Kidney (tissue), 14 donors: Measurements from ENCODE around the gene PPP1R11. TPM values are rescaled to one million over a fixed set of nuclear protein-coding genes. Genes with fewer than 3 reads are reported as not detected.

Experiments used
- DNase-seq, 5 donors: peaks; one replicate each; pipeline ENCODE4 v3.0.0-alpha.2; 2013 to 2020
- FAIRE-seq: peaks from 2 replicates; lab custom pipeline; 2012; peaks lifted over from hg19 to GRCh38; lab: Jason Lieb, UNC
- H3K27ac ChIP-seq, 2 donors: one replicate each; pipeline ENCODE4 v1.7.0; 2013; ENCODE audit warnings: low read depth in 2 of 2, low read length in 2 of 2, inconsistent platforms in 1 of 2
- H3K27me3 ChIP-seq: one replicate; pipeline ENCODE4 v1.7.1; 2013; ENCODE audit warnings: low read length, inconsistent platforms; ENCODE audit not compliant: control insufficient read depth, insufficient read depth
- H3K36me3 ChIP-seq, 3 donors: one replicate each; pipeline versions ENCODE4 v1.7.0 to v1.7.1; 2013; ENCODE audit warnings: low read length in 3 of 3, control low read depth in 1 of 3, inconsistent platforms in 1 of 3; ENCODE audit not compliant: insufficient read depth in 3 of 3, control insufficient read depth in 2 of 3
- H3K4me1 ChIP-seq, 3 donors: one replicate each; pipeline versions ENCODE4 v1.7.0 to v1.7.1; 2013; ENCODE audit warnings: low read length in 3 of 3, inconsistent platforms in 1 of 3, low read depth in 1 of 3; ENCODE audit not compliant: control insufficient read depth in 2 of 3, insufficient read depth in 2 of 3
- H3K4me3 ChIP-seq, 3 donors: one replicate each; pipeline versions ENCODE4 v1.7.0 to v1.8.1; 2013; ENCODE audit warnings: low read length in 3 of 3, control low read depth in 1 of 3, inconsistent platforms in 1 of 3
- H3K9ac ChIP-seq, 3 donors: one replicate each; pipeline versions ENCODE4 v1.7.0 to v1.7.1; 2013; ENCODE audit warnings: low read length in 3 of 3, control low read depth in 1 of 3, inconsistent platforms in 1 of 3
- H3K9me3 ChIP-seq, 3 donors: one replicate each; pipeline versions ENCODE4 v1.7.0 to v1.7.1; 2013; ENCODE audit warnings: low read length in 3 of 3, control low read depth in 1 of 3, inconsistent platforms in 1 of 3; ENCODE audit not compliant: control insufficient read depth in 2 of 3, insufficient read depth in 1 of 3
- CTCF ChIP-seq: IDR thresholded peaks from 3 replicates; pipeline ENCODE4 v1.5.1; 2012; ENCODE audit warnings: mild to moderate bottlenecking, moderate library complexity, borderline replicate concordance; ENCODE audit not compliant: insufficient read depth; ENCODE audit errors: extremely low read depth
- intact Hi-C: fragments of 100-400 bp; cut with DNase I; formaldehyde crosslinking; loops from one replicate; pipeline ENCODE4 v1.11.1; 2022
- polyA plus RNA-seq: library from polyadenylated mRNA; stranded (reverse); fragments of 350-450 nt; fragmentation: Illumina TruSeq; extraction: RNeasy Lipid Tissue Mini Kit (QIAGEN cat#74804); gene quantifications from one replicate; pipeline ENCODE4 v1.2.3, GENCODE V29; 2014; ENCODE audit warnings: low read depth, low replicate concordance; ENCODE audit not compliant: insufficient read depth
- total RNA-seq: library from RNA; stranded (reverse); fragmentation: NEBNext Ultra II Directional; extraction: Animal tissue kit (Norgen Biotek cat#: 25700); gene quantifications from one replicate; pipeline ENCODE4 v1.2.1, GENCODE V29; 2021
- donor health status: control.
- donor health status: control.
- donor health status: control.
- donor health status: control.
- donor health status: control.
- donor health status: DM: yes; HTN: yes; CAD: no.
- donor health status: Normal renal cell carcinoma (clear cell type).

Gene PPP1R11
- total and polyA plus RNA-seq, 2 donors from 2014 or later = 71.6 to 78.3 TPM

GRCh38 chr6:30087876-30088275 is 20.9 kb downstream of the PPP1R11 start:
- H3K36me3 ChIP-seq = no peaks in the 10 kb centered on the region
- intact Hi-C loops = no loop called here
- no peaks in the 10 kb centered on the region for H3K4me1 ChIP-seq
- H3K4me3 ChIP-seq = no peak overlapping the region
- no peak for DNase-seq
- H3K9me3 ChIP-seq = no peaks in the 10 kb centered on the region
- no peak overlapping the region for H3K9ac ChIP-seq
- TF ChIP-seq CTCF = no peak
- H3K27ac ChIP-seq = no peak overlapping the region
- H3K27me3 ChIP-seq = peaks cover 2% of the 10 kb centered on the region
- no peak for FAIRE-seq

GRCh38 chr6:30091577-30092381 is 24.8 kb downstream of the PPP1R11 start:
- FAIRE-seq (no peak), DNase-seq (peak in 1 of 5 donors; percentile 78)
- intact Hi-C loops = no loop called here
- Histone ChIP-seq H3K27ac (no peak overlapping the region), H3K27me3 (peaks cover 9% of the 10 kb centered on the region), H3K9me3 (no peaks in the 10 kb centered on the region), H3K4me3 (no peak overlapping the region), H3K36me3 (no peaks in the 10 kb centered on the region), H3K9ac (no peak overlapping the region), H3K4me1 (no peaks in the 10 kb centered on the region)
- TF ChIP-seq CTCF = no peak

- intact Hi-C loops = no loop called here
- no peak for TF ChIP-seq CTCF
- Histone ChIP-seq H3K9ac (no peak overlapping the region), H3K9me3 (no peaks in the 10 kb centered on the region), H3K36me3 (no peaks in the 10 kb centered on the region), H3K27ac (no peak overlapping the region), H3K4me3 (no peak overlapping the region), H3K27me3 (peaks cover 21% of the 10 kb centered on the region), H3K4me1 (no peaks in the 10 kb centered on the region)
- DNase-seq = no peak
- FAIRE-seq = no peak
These were observed 26.0 kb downstream of the PPP1R11 start for GRCh38 chr6:30092852-30093543.
